HG03354 (cell line): ENCODE data around the gene KIAA1217.

Experiments used
- ATAC-seq: cut with Tn5 transposase; IDR thresholded peaks from one replicate; pipeline ENCODE4 v1.9.1; 2021; ENCODE audit warnings: mild to moderate bottlenecking; ENCODE audit not compliant: unreplicated experiment, poor library complexity, severe bottlenecking

Gene KIAA1217

DNA sequence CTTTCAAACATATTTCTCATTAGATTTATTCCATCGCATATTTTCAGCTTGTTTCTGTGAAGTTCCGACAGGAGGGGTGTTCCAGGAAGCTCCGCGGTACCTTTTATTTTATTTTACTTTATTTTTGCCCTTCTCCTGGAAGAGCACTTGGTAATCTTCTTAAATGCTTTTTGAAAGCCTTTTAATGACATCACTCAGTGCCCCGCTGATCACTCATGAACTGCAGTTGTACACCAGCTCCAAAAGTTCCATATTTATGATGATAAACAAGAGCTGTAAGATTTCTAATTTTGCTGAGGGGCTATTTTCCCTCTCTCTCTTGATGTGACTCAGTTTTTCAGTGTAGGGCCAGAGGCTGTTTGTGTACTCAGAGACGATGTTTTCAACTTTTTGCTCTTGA, 144.4 kb downstream of the KIAA1217 start:
- ATAC-seq, result no peak

DNA sequence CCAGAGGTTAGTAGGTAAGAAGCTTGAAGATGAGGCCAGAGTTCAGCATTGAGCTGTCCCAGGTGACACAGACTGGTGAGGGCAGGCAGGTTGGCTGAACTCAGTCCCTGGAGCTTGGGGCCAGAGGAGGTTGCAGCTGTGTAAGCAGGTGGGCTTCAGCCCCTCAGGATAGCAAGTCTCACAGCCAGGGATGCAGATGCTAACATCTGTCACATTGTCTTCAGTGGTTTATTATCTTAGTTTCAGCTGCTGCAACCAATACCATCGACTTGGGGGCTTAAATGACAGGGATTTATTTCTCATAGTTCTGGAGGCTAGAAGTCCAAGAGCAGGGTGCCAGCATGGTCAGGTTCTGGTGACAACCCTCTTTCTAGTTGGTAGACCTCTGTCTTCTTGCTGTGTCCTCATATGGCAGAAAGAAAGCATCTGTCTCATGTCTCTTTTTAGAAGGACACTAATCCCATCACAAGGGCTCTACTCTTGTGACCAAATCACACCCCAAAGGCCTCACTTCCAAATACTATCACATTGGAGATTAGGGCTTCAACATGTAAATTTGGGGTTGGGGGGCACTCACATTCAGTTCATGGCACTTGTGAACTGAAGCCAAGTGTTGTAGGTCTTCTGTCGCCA, 146.2 kb downstream of the KIAA1217 start:
- ATAC-seq, result no peak

DNA sequence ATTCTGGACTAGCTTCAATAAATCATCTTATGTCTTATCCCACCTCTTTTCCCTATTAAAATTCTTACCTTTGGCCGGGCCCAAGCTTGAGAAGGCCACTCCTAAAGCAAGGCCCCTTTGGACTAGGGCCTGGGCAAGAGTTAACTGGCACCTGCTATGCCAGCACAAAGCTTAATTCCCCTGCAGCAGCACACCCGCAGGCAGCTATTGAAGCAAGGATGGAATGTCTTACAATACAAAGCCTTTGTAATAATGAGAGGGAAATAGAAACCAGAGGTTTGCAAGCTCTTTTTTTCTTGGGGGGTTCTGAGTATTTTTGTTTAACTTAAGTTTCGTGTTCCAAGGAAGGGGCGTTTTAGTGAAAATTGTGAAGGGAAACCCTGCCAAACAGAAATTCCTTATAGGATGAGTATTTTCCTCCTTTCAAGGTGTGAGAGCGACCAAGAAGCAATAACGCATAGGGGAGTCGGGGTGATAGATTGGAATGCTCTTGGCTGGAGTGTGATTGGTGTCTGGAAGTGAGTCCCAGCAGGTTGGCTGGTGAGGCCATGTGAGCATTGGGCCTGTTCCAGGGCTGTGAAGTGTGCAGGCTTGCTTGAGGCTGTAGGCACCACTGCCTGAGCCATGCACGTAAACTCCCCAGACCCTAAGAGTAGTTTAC, 148.5 kb downstream of the KIAA1217 start:
- no peak for ATAC-seq

- no peak for ATAC-seq
These were observed 149.1 kb downstream of the KIAA1217 start for GRCh38 chr10:24358022-24358421.

DNA sequence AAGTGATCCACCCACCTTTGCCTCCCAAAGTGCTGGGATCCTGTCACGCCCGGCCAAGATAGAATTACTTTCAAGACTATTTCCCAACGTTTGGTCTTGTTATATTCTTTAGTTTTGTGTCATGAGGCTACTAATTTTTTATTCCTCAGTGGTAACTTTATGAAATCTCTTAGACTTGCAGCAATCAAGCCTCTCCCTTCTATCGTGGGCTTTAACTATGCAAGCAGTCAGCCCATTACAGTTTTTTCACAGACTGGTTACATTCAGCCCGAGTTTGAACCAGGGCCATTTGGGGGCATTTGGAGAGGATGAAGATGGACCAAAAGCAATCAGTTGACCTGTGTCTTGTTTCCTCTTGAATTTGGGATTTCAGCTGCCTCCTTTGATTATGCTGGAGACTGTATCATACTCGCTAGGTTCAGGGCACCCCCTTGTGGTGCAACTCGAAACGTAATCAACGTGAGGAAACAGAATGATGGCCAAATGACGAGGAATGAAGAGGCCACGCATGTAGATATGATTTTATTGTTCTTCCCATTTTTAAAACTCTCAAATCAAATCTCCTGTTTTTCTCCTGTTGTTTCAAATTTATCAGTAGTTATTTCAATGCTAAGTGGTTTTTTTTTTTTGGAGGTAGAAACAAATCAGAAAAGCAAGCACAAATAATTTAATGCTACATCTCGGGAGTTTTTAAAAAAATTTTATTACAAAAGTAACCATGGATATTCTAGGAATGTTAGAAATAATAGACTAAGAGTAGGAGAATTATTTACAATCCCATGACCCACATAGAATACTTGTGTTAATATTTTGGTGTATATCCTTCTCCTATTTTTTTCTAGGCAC, 151.6 kb downstream of the KIAA1217 start:
- no peak for ATAC-seq

DNA sequence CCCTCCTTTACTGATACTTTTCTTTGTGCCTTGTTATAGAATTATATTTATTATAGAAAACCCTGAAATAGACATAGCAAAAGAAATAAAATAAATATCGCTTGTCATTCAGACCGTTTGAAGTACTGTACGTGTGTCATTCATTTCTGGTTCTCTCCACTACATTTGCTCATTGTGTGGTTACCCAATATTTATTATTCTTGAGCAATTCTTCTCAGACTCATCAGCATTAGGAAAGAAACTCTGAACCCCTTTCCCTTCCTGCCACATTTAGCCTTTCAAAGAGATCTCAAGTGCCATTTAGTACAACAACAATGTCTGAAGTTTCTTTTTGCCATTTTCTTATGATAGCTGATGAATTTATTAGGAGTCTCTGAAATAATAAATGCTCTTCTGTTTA, 154.1 kb downstream of the KIAA1217 start:
- ATAC-seq, result no peak

DNA sequence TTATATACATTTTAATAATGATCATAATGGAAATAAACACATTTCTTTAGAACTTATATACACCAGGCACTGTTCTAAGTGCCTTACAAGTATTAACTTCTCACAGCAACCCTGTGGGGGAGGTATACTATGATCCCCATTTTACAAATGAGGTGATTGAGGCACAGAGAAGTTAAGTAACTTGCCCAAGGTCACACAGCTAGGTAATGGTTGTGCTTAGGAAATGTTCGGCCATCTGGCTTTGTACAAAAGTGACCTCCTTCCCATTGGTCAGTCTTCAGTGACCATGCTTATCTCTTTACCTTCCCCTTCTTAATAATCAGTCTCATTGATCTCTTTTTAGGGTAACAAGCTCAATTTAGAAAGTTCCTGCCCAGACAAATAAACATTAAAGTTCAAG, 158.8 kb downstream of the KIAA1217 start:
- ATAC-seq, result no peak

DNA sequence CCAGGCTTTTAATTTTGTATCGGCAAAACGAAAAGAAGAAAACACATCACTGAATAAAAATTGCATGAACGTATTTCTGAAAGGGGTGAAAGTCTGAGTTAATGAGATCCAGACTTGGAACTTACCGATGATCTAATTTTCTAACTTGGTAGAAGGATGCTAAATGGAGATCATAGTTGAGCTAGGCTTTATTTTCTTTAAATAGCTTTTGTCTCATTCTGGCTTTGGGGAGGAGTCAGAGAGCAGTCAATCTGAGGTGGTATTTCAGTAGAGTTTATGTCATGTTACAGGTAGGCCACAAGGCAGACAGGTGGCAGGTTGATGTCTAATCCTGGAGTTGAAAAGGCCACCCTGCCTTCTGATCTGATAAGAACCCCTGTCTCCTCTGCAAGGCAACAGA, 161.9 kb downstream of the KIAA1217 start:
- ATAC-seq, result no peak

DNA sequence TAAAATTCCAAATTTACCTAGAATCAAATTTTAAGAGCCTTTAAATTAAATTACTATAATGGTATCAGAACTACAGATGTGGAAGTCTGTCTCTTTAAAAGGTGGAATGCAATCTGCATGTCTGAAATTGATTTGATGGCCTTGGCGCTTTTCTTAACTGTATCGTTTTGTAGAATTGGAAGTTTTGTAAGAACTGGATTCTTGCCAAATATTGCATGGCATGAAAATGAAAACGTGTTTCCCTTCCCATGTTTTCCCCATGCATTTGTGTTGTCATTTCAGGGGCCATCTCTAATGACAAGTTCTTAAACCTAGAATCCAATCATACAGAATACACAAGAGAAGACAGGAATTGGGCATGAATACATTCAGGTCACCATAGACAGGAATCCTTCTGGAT, 162.5 kb downstream of the KIAA1217 start:
- no peak for ATAC-seq

- ATAC-seq, result no peak
These were observed 165.4 kb downstream of the KIAA1217 start for GRCh38 chr10:24374134-24374915.

- ATAC-seq, result no peak
These were observed 166.6 kb downstream of the KIAA1217 start for GRCh38 chr10:24375510-24375909.

GRCh38 chr10:24376731-24377130, 167.8 kb downstream of the KIAA1217 start:
- no peak for ATAC-seq

- ATAC-seq, result no peak
These were observed 169.4 kb downstream of the KIAA1217 start for GRCh38 chr10:24378126-24378920.

GRCh38 chr10:24381235-24382010, 172.5 kb downstream of the KIAA1217 start:
- no peak for ATAC-seq

DNA sequence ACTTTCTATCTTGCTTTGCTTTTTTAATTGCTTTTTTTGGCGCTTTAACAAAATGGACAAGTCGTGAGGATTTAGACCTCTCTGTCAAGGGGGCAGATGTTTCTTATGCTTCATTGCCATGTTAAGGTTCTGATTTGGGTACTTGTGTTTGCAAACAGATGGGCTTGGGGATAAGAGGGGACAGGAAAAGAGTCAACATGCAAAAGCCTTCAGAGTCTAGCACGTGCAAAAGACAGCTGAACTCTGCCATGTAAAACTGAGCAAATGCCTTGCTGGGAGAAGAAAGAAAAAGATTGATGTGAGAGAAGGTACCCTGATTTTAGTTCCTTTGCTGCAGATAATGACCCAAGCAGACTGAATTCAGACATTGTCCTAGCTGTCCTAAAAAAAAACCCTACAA, 173.1 kb downstream of the KIAA1217 start:
- no peak for ATAC-seq

- ATAC-seq, result no peak
These were observed 173.6 kb downstream of the KIAA1217 start for GRCh38 chr10:24382596-24382978.

DNA sequence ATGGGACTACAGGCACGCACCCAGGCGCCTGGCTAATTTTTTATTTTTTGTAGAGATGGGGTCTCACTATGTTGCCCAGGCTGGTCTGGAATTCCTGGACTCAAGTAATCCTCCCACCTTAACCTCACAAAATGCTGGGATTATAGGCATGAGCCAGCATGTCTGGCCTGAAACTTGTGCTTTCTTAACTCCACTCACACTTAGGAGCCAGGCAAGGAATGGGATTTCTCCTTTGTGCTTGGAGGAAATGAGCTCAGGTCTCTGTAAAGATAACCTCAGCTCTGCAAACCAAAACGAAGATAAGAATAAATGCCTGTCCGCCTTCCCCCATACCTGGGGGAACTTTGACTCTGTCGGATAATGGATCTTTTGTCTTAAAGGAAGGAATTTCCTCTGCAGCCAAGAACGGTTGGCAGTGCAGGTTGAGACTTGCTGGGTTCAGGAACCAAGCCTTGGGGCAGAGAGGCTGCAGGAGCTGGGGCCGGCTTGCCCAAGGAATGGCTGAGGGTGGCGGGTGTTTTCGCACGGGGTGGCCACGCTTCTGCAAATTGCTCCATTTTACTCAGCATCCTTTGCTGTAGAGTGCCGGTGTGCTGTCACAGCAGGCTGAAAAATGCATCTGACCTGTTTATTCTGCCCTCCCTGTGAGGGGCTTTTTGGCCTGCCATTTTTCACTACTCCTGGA, 174.2 kb downstream of the KIAA1217 start:
- ATAC-seq, result peak; percentile 72

DNA sequence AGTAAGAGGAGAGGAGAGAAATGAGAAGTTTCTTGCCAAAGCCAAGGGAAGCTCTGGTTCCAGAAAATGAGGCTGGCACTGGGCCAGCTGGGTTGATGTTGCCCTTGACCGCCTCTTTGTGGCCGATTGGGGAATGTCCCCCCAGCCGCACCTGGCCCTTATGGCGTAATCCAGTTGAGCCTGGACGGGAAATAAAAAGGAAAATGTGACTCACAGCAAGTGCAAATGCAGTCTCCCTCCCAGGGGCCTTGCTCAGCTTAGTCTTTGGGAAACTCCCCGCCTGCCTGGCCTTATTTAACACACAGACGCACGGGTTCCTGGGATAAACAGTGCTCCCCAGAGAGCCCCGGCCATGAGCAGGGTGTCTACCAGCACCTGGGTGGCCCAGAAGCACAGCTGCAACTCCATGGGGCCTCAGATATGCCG, 174.8 kb downstream of the KIAA1217 start:
- ATAC-seq, result peak; percentile 91
